H1 (cell line): ENCODE results near the gene WDR59. TPM values are rescaled to one million over a fixed set of nuclear protein-coding genes. Genes with fewer than 3 reads are reported as not detected.

ENCODE experiments used
- CTCF ChIA-PET: fragments of 300-600 bp; sonication (Branson Sonifier 250); formaldehyde crosslinking; loops from one replicate; lab custom pipeline; 2021; ENCODE audit not compliant: partially characterized antibody; lab: Charles Lee
- POLR2A ChIA-PET: fragments of 300-600 bp; sonication (Branson Sonifier 250); formaldehyde crosslinking; loops from one replicate; lab custom pipeline; 2021; ENCODE audit warnings: inconsistent platforms; ENCODE audit not compliant: partially characterized antibody; lab: Charles Lee
- DNase-seq, 2 experiments: peaks; one replicate each; pipeline versions ENCODE4 v3.0.0 to v3.0.0-alpha.2; 2010 to 2022; ENCODE audit warnings: low spot score in 2 of 2, low read depth in 1 of 2, mixed read lengths in 1 of 2
- FAIRE-seq: peaks from 2 replicates; lab custom pipeline; 2011; peaks lifted over from hg19 to GRCh38; lab: Jason Lieb, UNC
- H2AFZ ChIP-seq: 2 replicates; pipeline ENCODE4 v1.8.1; 2012; ENCODE audit warnings: low read length, inconsistent platforms
- H2AK5ac ChIP-seq: 2 replicates; pipeline ENCODE4 v1.6.1; 2013; ENCODE audit warnings: low read depth, low read length
- H2BK120ac ChIP-seq: replicated peaks from 2 replicates; pipeline ENCODE3; 2013; ENCODE audit warnings: low read depth, low read length, inconsistent platforms
- H2BK12ac ChIP-seq: 2 replicates; pipeline ENCODE4 v1.6.1; 2013; ENCODE audit warnings: low read depth, low read length
- H2BK15ac ChIP-seq: 2 replicates; pipeline ENCODE4 v1.6.1; 2013; ENCODE audit warnings: low read length
- H2BK20ac ChIP-seq: 2 replicates; pipeline ENCODE4 v1.6.1; 2013; ENCODE audit warnings: low read length
- H2BK5ac ChIP-seq: 2 replicates; pipeline ENCODE4 v1.6.1; 2013; ENCODE audit warnings: low read depth, low read length
- H3K14ac ChIP-seq: 2 replicates; pipeline ENCODE4 v1.6.1; 2013; ENCODE audit warnings: inconsistent platforms; ENCODE audit not compliant: insufficient read length
- H3K18ac ChIP-seq: 2 replicates; pipeline ENCODE4 v1.6.1; 2013; ENCODE audit warnings: low read length; ENCODE audit errors: extremely low read depth
- H3K23ac ChIP-seq: 2 replicates; pipeline ENCODE4 v1.6.1; 2013; ENCODE audit warnings: inconsistent platforms; ENCODE audit not compliant: insufficient read length
- H3K23me2 ChIP-seq: 2 replicates; pipeline ENCODE4 v1.6.1; 2013; ENCODE audit warnings: low read depth, low read length
- H3K27ac ChIP-seq: 2 replicates; pipeline ENCODE4 v1.6.1; 2011; ENCODE audit warnings: low read depth, low read length, inconsistent platforms
- H3K27me3 ChIP-seq, 4 experiments: replicated peaks in 1 of 4; 1 replicate in 1 of 4; 2 replicates in 3 of 4; pipeline versions ENCODE4 v1.6.1 to v1.8.1; 2011 to 2013; ENCODE audit warnings: low read length in 3 of 4, mild to moderate bottlenecking in 3 of 4, inconsistent platforms in 2 of 4, mixed read lengths in 2 of 4, moderate library complexity in 1 of 4; ENCODE audit not compliant: control insufficient read depth in 3 of 4, insufficient read depth in 3 of 4; ENCODE audit errors: extremely low read depth in 1 of 4
- H3K36me3 ChIP-seq, 4 experiments: 2 replicates each; pipeline versions ENCODE4 v1.6.1 to v1.8.1; 2011 to 2013; ENCODE audit warnings: mild to moderate bottlenecking in 4 of 4, low read length in 3 of 4, moderate library complexity in 2 of 4, control low read depth in 1 of 4, inconsistent platforms in 1 of 4; ENCODE audit not compliant: insufficient read depth in 4 of 4, control insufficient read depth in 2 of 4
- H3K4ac ChIP-seq: replicated peaks from 2 replicates; pipeline ENCODE3; 2013; ENCODE audit warnings: low read length, low read depth, mixed read lengths, inconsistent platforms; ENCODE audit not compliant: insufficient read length
- H3K4me1 ChIP-seq, 4 experiments: replicated peaks in 1 of 4; 1 replicate in 1 of 4; 2 replicates in 3 of 4; pipeline versions ENCODE4 v1.6.1 to v1.8.1; 2011 to 2013; ENCODE audit warnings: low read length in 3 of 4, inconsistent platforms in 2 of 4, mixed read lengths in 1 of 4; ENCODE audit not compliant: insufficient read depth in 4 of 4, control insufficient read depth in 3 of 4
- H3K4me2 ChIP-seq, 2 experiments: 2 replicates each; pipeline versions ENCODE4 v1.6.1 to v1.8.1; 2011 to 2013; ENCODE audit warnings: low read depth in 2 of 2, low read length in 2 of 2, control low read depth in 1 of 2, inconsistent platforms in 1 of 2, mild to moderate bottlenecking in 1 of 2; ENCODE audit not compliant: insufficient read depth in 1 of 2
- H3K4me3 ChIP-seq, 4 experiments: fragments of 200-600, 300-600 bp in 1 of 4; sonication (generic), shearing (Covaris generic), sonication (Bioruptor Twin) in 1 of 4; 2 replicates each; pipeline versions ENCODE4 v1.5.1 to v1.8.1; 2011 to 2016; ENCODE audit warnings: low read length in 4 of 4, low read depth in 3 of 4, control low read depth in 2 of 4, inconsistent platforms in 2 of 4, mild to moderate bottlenecking in 2 of 4, mixed read lengths in 1 of 4, moderate library complexity in 1 of 4; ENCODE audit not compliant: insufficient read depth in 2 of 4; ENCODE audit errors: extremely low read depth in 1 of 4
- H3K56ac ChIP-seq: replicated peaks from 2 replicates; pipeline ENCODE3; 2013; ENCODE audit warnings: low read depth, mild to moderate bottlenecking, mixed read lengths, low read length, inconsistent platforms; ENCODE audit not compliant: insufficient read length
- H3K79me1 ChIP-seq: 2 replicates; pipeline ENCODE4 v1.6.1; 2013; ENCODE audit warnings: low read depth, low read length, control low read depth
- H3K79me2 ChIP-seq, 2 experiments: 2 replicates each; pipeline versions ENCODE4 v1.6.1 to v1.8.1; 2012 to 2013; ENCODE audit warnings: low read length in 2 of 2, mild to moderate bottlenecking in 2 of 2, inconsistent platforms in 1 of 2; ENCODE audit not compliant: insufficient read depth in 2 of 2, control insufficient read depth in 1 of 2
- H3K9ac ChIP-seq, 4 experiments: replicated peaks in 1 of 4; 1 replicate in 1 of 4; 2 replicates in 3 of 4; pipeline versions ENCODE4 v1.6.1 to v1.8.1; 2011 to 2013; ENCODE audit warnings: low read depth in 3 of 4, low read length in 3 of 4, control low read depth in 2 of 4, mild to moderate bottlenecking in 2 of 4, moderate library complexity in 2 of 4, inconsistent platforms in 1 of 4; ENCODE audit errors: extremely low read depth in 1 of 4
- H3K9me3 ChIP-seq, 2 experiments: 2 replicates each; pipeline versions ENCODE4 v1.6.1 to v1.8.1; 2012 to 2013; ENCODE audit warnings: mild to moderate bottlenecking in 2 of 2, moderate library complexity in 2 of 2, control low read depth in 1 of 2, inconsistent platforms in 1 of 2, low read depth in 1 of 2, low read length in 1 of 2, mixed read lengths in 1 of 2; ENCODE audit not compliant: insufficient read depth in 2 of 2
- H4K20me1 ChIP-seq, 2 experiments: replicated peaks in 1 of 2; 2 replicates each; pipeline versions ENCODE3 to v1.8.1; 2011 to 2013; ENCODE audit warnings: inconsistent platforms in 2 of 2, low read length in 2 of 2, mild to moderate bottlenecking in 1 of 2; ENCODE audit not compliant: insufficient read depth in 2 of 2, control insufficient read depth in 1 of 2
- H4K5ac ChIP-seq: 2 replicates; pipeline ENCODE4 v1.6.1; 2013; ENCODE audit warnings: low read length, low read depth, mixed read lengths, inconsistent platforms; ENCODE audit not compliant: insufficient read length
- H4K8ac ChIP-seq: 2 replicates; pipeline ENCODE4 v1.8.0; 2013; ENCODE audit warnings: mild to moderate bottlenecking, moderate library complexity, low read length, inconsistent platforms; ENCODE audit not compliant: insufficient read depth; ENCODE audit errors: extremely low read depth
- H4K91ac ChIP-seq: replicated peaks from 2 replicates; pipeline ENCODE3; 2013; ENCODE audit warnings: low read length, mixed read lengths, inconsistent platforms; ENCODE audit not compliant: insufficient read length
- BACH1 ChIP-seq: IDR thresholded peaks from 2 replicates; pipeline ENCODE4 v1.6.1; 2012; ENCODE audit warnings: low read length, improper control_type of control experiment
- JUND ChIP-seq: IDR thresholded peaks from 2 replicates; pipeline ENCODE4 v1.6.1; 2011; ENCODE audit warnings: mild to moderate bottlenecking, improper control_type of control experiment, low read length
- MAFK ChIP-seq: IDR thresholded peaks from 2 replicates; pipeline ENCODE4 v1.6.1; 2012; ENCODE audit warnings: low read depth, mild to moderate bottlenecking, improper control_type of control experiment, low read length
- POU5F1 ChIP-seq: IDR thresholded peaks from 2 replicates; pipeline ENCODE4 v1.6.1; 2011; ENCODE audit warnings: low read depth, mild to moderate bottlenecking, low read length, moderate library complexity
- RAD21 ChIP-seq, 2 experiments: IDR thresholded peaks in 1 of 2; conservative IDR thresholded peaks in 1 of 2; 2 replicates each; pipeline ENCODE4 v1.6.1; 2011; ENCODE audit warnings: low read depth in 2 of 2, low read length in 2 of 2, improper control_type of control experiment in 1 of 2, inconsistent platforms in 1 of 2, mild to moderate bottlenecking in 1 of 2, moderate library complexity in 1 of 2
- ZNF274 ChIP-seq: IDR thresholded peaks from 2 replicates; pipeline ENCODE4 v1.7.0; 2012; ENCODE audit warnings: low read length, borderline replicate concordance; ENCODE audit errors: extremely low read depth
- WGBS, 2 experiments: shearing (Covaris generic) in 1 of 2; methylation state at CpG; one replicate each; pipeline versions ENCODE4 v1.1.6 to v1.1.7; 2013 to 2015; ENCODE audit warnings: low lambda C conversion rate in 2 of 2, mixed read lengths in 2 of 2, inconsistent platforms in 1 of 2, low coverage in 1 of 2, missing lambda C conversion rate in 1 of 2; ENCODE audit not compliant: insufficient replicate concordance in 2 of 2, insufficient coverage in 1 of 2, insufficient read length in 1 of 2; ENCODE audit errors: extremely low coverage in 1 of 2, missing lambda C conversion rate in 1 of 2; 5-methylcytosine and 5-hydroxymethylcytosine counted together
- polyA plus RNA-seq, 7 experiments: library from polyadenylated mRNA; depleted of rRNA in 3 of 7; stranded (reverse) in 5 of 7; unstranded in 2 of 7; fragments of >200 nt in 5 of 7; fragments of 200-250 nt in 2 of 7; gene quantifications; 1 replicate in 5 of 7; 2 replicates in 1 of 7; 4 replicates in 1 of 7; pipeline versions ENCODE4 v1.2.1 to v1.2.3, GENCODE V29; 2011 to 2013; ENCODE audit warnings: missing spikeins in 2 of 7, mixed read lengths in 2 of 7
- total RNA-seq: library from RNA; stranded (reverse); fragmentation: NEBNext Ultra II Directional; extraction: Animal tissue kit (Norgen Biotek cat#: 25700); gene quantifications from 2 replicates; pipeline ENCODE4 v1.2.1, GENCODE V29; 2021
- TF ChIP-seq, protein P1 (sequence below), 3 experiments: IDR thresholded peaks; 1 replicate in 2 of 3; 2 replicates in 1 of 3; pipeline versions ENCODE4 v1.5.1 to v1.6.1; 2011; ENCODE audit warnings: low read length in 3 of 3, mild to moderate bottlenecking in 3 of 3, inconsistent platforms in 2 of 3, low read depth in 1 of 3, moderate library complexity in 1 of 3; ENCODE audit not compliant: insufficient read depth in 1 of 3; ENCODE audit errors: control extremely low read depth in 1 of 3

The WDR59 gene
- total and polyA plus RNA-seq, 2 of the 8 experiments (the other 6 are each of a cell fraction or from before 2014, with no cell fraction given), result 84.2 to 124 TPM

DNA sequence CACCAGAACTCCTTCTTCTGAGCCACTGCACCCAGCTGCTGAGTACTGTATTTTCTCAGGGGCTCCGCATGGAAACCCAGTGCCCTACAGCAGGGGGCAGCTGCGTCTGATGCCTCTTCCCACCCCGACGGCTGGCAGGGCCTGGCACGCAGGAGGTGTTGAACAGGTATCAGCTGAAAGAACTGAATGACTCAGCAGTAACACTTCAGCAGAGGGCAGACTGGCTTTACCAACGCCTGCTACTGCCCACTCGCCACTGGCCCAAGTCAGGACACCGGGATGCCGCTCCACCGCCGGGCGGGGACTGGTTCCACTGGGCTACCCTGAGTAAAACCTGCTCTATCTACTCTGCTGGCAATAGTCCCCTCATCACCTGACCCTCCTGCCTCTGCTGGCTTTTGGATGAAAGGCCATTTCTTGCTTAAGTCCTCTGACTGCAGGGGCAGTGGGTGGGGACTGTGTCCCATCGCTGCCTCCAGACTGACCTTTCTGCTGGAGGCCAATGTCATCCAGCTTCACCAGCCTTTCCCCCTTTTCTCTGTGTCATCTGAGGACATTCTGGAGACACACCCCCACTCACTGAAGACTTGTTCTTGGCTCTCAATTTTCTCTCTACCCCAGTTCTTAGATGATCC is 109.9 kb downstream of the WDR59 start:
- DNase-seq (no peak), FAIRE-seq (no peak)
- Histone ChIP-seq H3K79me1 (no peaks in the 10 kb centered on the region), H4K91ac (no peak overlapping the region), H2BK12ac (no peak overlapping the region), H3K9ac (no peak overlapping the region), H2BK5ac (peak overlapping the region; percentile 35; the same call in 1 of the 2 replicates), H3K4me1 (peaks cover 2 to 14% (median 9%) of the 10 kb centered on the region in 4 experiments; a peak in 6 of 7 replicates), H3K27ac (no peak overlapping the region), H3K79me2 (no peaks in the 10 kb centered on the region), H3K4ac (no peak overlapping the region), H3K36me3 (peaks cover 0 to 23% (median 1%) of the 10 kb centered on the region in 4 experiments; a peak in 4 of 8 replicates), H3K23ac (no peak overlapping the region), H2AFZ (no peak overlapping the region), H2BK20ac (no peak overlapping the region), H2BK15ac (peak overlapping the region; percentile 10; the same call in 1 of the 2 replicates), H3K56ac (no peak overlapping the region), H4K5ac (no peak overlapping the region), H3K18ac (no peak overlapping the region), H3K14ac (no peak overlapping the region), H4K20me1 (peaks cover 0 to 1% of the 10 kb centered on the region in 2 experiments), H3K4me2 (no peak overlapping the region), H3K9me3 (no peaks in the 10 kb centered on the region), H3K4me3 (no peak overlapping the region), H2AK5ac (no peak overlapping the region), H2BK120ac (no peak overlapping the region), H3K27me3 (no peaks in the 10 kb centered on the region), H4K8ac (no peak overlapping the region), H3K23me2 (no peaks in the 10 kb centered on the region)
- 95% methylated on average over 13 of the region's 13 CpGs; no CpG with 5 or more reads in 1 of the 2 experiments for WGBS, 2 experiments
- POLR2A ChIA-PET, result no interaction called here
- CTCF ChIA-PET, result interaction anchor here (1.3 to 1.4 kb wide), 2 partner anchors 11 to 13 kb away, joined by 3 to 4 read pairs; no protein-coding TSS in a partner anchor
- TF ChIP-seq, protein P1, sequence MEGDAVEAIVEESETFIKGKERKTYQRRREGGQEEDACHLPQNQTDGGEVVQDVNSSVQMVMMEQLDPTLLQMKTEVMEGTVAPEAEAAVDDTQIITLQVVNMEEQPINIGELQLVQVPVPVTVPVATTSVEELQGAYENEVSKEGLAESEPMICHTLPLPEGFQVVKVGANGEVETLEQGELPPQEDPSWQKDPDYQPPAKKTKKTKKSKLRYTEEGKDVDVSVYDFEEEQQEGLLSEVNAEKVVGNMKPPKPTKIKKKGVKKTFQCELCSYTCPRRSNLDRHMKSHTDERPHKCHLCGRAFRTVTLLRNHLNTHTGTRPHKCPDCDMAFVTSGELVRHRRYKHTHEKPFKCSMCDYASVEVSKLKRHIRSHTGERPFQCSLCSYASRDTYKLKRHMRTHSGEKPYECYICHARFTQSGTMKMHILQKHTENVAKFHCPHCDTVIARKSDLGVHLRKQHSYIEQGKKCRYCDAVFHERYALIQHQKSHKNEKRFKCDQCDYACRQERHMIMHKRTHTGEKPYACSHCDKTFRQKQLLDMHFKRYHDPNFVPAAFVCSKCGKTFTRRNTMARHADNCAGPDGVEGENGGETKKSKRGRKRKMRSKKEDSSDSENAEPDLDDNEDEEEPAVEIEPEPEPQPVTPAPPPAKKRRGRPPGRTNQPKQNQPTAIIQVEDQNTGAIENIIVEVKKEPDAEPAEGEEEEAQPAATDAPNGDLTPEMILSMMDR (IDR thresholded peaks at IDR 0.05; ENCODE audit: control extremely low read depth in 1 of 3, insufficient read depth in 1 of 3, low read depth in 1 of 3, low read length in 3 of 3), result peak in 1 of 3 experiments; percentile 6; a peak in 1 of 4 replicates
- 0 out of 2 replicates have a peak, but pooled peaks have one; percentile 21 for TF ChIP-seq BACH1
- no peak for TF ChIP-seq ZNF274
- no peak for TF ChIP-seq POU5F1
- peak; percentile 29; the same call in 1 of the 2 replicates for TF ChIP-seq MAFK
- peak; percentile 8 to 17; a peak in 2 of 4 replicates for TF ChIP-seq RAD21 (IDR thresholded peaks at IDR 0.05 in 1 of 2, conservative IDR thresholded peaks at IDR 0.05 in 1 of 2; ENCODE audit: low read depth in 2 of 2, low read length in 2 of 2)
- no peak for TF ChIP-seq JUND
